ENCODE measurements around the gene GSE1.

Gene GSE1

DNA sequence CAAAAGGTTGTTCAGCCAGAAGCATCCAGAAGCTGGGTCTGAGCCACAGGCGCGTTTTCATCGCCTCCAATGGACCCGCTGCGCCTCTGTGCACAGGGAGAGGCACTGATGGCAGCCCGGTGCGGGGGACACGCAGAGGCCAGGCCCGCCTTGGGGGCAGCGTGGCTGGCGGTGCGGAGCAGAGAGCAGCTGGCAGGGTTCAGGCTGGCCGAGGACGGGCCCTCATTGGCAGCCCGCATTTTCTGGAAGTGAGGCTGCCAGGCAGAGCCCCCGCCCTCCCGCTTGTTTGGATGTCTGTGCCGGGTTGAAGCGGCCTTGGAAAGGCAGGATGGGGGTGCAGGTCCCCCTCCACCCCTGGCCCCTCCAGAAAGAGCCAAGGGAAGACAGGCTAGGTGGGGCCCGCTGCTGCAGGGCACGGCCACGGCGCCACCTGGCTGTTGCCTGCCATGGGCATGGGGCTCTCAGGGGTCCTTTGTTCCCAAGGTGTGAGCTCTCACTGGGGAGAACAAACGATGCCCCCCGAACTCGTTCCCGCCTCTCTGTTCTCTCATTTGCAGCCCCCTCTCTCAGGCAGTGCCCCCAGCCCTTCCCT lies 18.8 kb downstream of the GSE1 start:
- DNase-seq (ENCODE audit: low spot score) (no peak), FAIRE-seq (no peak)

DNA sequence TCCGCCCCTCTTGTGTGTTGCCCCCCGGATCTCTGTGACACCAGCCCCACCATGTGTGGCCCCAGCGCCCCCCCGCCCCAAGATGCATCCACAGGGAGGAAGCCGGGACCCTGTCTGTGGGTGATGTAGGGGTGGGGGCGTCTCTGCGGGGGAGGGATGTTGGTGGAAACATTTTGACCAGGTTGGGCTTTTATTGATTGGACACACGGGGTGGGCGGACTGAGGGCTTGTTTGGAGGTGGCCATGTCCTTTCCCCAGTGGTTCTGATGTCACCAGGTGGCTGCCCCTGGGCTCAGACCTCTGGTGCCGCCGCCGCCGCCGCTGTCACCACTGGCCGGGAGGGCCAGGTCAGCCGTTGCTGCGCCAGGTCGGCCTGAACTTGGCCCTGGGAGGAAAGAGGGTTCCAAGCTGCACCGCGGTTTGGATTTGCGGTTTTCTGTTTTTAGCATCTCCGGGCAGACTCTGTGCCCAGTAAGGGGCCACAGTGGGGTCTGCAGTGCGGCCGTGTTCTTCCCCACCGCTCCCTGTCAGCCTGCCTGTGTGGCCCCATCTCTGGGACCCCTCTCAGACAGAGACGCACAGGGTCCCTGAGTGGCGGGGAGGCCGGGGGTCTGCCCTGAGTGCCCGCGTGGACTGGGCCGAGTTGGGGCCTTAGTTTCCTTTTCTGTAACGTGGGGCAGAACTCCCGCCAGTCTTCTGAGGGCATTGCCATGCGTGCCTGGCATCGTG lies 19.8 kb downstream of the GSE1 start:
- FAIRE-seq, result no peak
- DNase-seq (ENCODE audit: low spot score), result no peak

DNA sequence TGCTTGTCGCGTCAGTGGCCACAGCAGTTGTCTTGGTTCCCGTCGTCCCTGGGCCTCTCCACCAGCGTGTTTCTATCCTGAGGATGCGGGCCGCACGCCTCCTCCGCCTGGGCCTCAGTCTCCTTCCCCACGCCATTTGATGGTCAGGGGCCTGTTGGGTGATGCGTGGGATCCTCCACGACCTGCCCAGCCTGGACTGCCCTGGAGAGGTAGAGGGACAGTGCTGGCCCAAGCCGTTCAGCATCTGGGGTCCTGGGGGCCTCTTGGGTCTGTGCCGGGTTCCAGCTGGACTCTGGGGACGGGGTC lies 20.3 kb downstream of the GSE1 start:
- FAIRE-seq (no peak), DNase-seq (ENCODE audit: low spot score) (no peak)

DNA sequence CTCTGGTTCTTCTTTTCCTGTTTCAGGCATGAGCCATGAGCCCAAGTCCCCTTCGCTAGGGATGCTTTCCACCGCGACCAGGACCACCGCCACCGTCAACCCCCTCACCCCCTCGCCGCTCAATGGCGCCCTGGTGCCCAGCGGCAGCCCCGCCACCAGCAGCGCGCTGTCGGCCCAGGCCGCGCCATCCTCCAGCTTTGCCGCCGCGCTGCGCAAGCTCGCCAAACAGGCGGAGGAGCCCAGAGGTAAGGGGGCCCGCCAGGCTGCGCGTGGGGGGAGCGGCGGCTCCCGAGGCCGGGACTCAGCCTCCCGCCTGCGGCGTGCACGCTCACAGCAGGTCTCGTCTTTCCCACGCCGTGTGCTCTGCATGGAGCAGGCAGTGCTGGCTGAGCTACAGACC lies 20.8 kb downstream of the GSE1 start:
- DNase-seq (ENCODE audit: low spot score) (no peak), FAIRE-seq (no peak)

DNA sequence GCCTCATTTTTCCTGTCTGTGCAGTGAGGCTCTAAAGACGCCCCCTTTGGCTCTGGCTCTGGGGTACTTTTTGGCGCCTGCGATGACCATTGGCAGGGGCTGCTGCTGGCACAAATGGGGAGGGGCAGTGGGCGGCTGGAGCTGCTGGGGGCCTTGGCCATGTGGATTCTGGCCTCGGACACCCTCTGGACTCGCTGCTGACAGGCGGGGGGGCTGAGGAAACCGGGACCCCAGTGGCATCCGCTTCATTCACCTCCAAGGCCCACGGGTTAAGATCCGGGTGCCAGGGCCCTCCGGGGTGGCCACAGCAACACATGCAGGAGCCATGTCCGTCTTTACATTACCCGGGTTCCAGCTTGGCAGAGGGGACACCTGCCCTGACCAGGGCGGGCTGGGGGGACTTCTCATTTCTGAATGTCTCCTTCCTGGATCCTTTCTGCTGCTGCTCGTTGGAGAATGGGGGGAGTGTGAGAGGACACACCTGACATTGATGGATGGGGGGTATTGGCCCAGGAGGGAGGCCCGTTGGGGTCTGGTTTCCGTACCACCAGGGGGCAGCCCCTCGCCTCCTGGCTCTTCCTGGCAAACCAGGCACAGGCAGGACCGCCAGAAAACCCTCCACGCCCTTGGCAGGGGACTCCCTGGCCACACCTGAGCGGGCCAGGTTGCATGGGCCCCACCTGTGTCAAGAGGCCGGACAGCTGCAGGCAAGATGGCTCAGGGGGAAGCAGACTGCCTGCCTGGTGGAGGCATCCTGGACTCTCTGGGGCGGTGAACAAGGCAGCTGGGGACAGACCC lies 21.8 kb downstream of the GSE1 start:
- DNase-seq (ENCODE audit: low spot score) (no peak), FAIRE-seq (no peak)

DNA sequence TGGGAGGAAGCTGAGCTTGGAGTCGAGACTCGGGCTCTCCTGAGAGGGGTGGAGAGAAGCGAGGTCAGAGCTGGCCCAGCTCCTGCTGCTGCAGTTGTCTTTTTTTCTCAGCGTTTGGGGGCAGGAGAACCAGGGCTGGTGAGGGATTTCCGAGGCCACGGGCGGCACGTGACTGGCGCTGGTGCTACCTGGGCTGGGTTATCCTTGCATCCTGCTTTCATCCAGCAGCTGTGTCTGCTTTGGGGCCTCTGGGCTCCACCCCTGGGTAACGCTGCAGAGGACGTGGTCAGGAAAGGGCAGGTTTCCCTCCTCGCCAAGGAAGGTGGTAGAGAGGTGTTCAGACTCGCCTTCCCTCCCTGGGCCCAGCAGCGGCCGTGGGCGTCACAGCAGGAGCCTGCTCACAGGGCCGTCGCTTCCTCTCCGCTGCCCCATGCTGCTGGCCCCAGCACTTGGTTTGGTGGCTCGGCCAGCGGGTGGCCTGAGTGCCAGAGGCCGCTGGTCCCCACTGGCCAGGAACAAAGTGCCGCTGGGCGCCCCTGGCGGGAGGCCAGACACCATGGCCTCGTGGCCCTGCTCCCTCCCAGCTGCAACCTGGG lies 22.5 kb downstream of the GSE1 start:
- DNase-seq (ENCODE audit: low spot score), result no peak

DNA sequence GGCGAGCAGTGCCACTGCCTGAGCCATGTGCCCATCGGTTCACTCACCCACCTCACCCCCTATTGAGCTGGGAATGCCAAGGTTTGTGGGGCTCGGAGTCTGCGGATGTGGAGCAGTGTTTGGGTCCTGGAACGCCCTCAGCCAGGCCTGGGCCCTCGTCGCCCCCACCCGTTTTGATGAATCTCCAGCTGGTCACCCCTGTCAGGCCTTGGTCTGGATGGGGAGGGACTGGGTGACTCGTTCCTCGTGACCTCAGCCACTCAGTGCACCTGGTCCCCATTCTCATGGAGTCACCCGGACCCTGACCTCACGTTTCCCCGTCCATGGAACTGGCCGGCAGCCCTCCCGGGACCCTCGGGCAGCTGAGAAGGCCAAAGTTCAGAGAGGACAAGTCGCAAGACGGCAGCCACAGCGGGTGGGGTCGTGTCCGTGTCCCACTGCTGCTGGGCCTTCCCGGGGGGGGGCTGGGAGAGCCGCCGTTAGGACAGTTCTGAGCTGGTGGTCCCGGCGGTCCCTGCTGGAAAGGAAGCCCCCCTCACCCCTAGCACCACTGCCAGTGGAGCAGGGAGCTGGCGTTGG lies 23.2 kb downstream of the GSE1 start:
- FAIRE-seq (no peak), DNase-seq (ENCODE audit: low spot score) (no peak)

More for the DNA sequence above, 22.5 kb downstream of the GSE1 start:
- no peak for FAIRE-seq

DNA sequence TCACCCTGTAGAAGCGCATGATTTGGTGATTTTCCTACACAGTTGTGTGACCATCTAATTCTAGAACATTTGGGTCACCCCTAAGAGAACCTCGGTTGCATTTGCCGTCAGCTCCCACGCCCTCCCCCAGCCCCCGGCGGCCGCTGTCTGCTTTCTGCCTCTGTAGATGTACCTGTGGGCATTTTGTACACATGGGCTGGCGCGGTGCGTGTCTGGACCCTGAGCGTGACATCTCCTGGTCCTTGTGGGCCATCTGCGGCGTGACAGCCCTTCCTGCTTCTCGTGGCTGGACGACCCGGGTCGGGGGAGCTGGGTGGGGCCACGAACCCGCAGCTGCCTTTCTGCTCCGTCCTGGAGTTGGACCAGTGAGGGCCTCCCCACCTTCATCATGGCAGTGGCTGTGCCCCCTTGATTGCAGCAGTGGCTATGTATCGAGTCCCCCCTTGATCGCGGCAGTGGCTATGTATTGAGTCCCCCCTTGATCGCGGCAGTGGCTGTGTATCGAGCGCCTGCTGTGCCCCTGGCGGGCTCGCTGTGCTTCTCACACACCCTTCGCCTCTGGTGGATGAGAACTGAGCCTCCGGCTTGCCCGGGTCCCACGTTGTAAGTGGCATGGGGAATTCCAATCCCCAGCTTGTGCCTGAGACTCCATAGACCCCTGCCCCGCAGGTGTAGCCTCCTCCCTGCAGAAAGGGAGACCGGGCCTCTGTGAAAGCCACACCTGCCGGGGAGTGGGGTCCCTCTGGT lies 24.1 kb downstream of the GSE1 start:
- DNase-seq (ENCODE audit: low spot score), result no peak
- no peak for FAIRE-seq

DNA sequence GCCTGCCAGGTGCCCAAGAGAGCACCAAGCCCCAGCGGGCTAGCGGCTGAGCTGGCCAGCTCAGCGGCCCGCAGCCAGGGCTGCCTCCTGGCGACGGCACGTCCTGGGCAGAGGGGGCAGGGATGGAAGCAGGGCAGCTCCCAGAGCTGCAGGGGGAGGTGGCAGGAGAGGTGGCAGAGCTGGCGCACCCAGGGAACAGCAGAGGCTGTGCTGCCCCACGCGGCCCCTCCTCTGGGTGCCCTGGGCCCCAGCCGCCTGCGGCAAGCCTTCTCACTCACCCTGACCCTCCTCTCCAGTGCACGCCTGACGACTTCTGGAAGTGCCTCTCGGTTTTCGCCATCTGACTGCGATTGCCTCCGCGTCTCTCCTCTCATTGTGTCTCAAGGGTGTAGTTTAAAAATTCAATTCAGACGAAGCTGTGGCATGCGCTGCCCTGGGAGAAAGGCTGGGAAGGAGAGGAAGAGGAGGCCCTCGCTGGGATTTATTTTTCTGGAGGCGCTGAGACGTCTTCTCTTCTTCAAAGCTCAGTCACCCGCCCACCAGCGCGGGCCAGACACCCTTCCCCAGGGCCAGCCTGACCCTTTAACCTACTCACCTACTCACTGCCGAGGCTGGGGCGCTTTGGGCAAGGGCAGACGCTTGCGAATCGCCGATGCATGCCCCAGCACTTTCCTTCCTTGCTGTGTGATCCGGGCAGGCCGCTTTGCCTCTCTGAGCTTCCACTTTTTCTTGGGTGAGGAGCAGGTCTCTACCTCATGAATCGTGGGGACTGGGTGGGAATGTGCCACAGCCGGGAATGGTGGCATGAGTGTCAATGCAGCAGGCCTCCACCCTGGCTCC lies 24.9 kb downstream of the GSE1 start:
- DNase-seq (ENCODE audit: low spot score) (no peak), FAIRE-seq (no peak)

DNA sequence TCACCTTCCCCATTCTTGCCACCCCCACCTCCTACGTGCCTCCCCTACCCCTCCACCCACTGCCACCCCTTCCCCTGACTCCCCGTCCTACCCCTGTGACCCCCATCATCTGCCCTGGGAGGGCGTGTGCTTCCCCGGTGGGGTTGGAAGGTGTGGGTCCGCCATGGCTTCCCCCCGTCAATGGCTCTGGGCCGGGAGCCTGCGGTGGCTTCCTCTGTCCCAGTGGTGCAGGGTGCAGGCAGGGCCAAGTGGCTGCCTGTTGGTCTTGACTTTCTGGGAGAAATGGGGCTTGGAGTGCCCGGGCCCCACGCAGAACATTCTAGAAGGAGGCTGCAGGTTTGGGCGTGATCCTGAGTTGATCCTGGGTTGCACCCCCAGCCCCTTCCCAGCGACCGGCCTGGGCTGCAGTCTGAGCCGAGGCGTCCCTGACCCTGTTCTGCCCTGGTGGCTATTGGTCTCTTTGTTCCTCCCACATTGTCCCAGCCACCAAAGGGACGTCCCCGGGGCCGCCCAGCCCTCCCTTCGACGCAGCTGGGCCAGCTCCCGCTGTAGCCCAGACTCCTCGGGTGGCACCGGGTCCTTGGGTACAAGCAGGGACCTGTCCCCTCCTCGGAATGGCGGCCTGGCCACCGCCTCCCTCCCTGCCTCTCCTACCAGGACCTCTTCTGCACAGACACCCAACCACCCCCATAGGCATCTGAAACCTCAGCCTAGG lies 25.7 kb downstream of the GSE1 start:
- no peak for FAIRE-seq
- DNase-seq (ENCODE audit: low spot score), result no peak

DNA sequence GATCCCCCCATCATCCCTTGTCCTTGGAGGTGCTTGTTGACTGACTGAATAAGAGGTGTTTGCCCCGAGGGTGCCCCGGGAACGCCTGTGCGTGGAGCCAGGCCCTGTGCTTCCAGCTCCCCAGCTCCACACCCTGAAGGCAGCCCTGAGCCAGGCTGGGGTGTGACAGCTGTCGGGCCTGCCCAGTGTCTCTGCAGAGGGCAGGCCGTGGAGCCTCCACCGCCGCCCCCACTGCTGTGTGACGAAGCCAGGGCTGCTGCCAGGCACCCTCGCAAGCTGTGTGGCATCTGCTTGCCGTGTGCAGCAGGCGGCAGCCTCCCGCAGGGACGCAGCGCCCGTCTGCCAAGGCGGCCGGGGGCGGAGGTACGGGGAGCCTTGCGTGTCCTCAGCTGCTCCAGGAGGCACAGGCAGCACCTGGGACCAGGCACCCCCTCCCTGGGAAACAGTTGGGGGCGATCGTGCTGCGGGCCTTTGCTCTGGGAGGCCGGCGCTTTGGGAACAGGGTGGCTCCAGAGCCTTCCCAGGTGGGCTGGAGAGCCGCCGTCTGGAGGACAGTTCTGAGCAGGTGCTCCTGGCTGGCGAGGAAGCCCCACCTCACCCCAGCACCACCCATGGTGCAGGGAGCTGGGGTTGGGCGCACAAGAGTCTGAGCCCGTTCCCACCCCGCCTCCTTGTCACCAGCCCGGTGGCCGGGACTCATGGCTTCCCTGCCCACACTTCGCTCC lies 26.6 kb downstream of the GSE1 start:
- no peak for FAIRE-seq
- DNase-seq (ENCODE audit: low spot score), result no peak

DNA sequence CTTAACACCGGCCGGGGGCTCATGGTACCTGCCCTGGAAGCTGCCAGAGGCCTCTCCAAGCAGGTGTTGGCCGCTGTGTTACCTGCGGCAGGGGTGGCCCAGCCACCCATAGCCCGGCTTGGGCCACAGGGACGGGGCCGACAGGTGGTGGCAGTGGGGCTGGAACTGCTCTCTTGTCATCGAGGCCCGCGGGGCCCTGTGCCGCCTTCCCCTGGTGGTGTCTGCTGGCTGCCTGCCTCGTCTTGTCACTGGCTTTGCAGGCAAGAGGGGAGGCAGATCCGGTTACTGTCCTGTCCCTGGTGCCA lies 27.1 kb downstream of the GSE1 start:
- no peak for DNase-seq (ENCODE audit: low spot score)
- no peak for FAIRE-seq

DNA sequence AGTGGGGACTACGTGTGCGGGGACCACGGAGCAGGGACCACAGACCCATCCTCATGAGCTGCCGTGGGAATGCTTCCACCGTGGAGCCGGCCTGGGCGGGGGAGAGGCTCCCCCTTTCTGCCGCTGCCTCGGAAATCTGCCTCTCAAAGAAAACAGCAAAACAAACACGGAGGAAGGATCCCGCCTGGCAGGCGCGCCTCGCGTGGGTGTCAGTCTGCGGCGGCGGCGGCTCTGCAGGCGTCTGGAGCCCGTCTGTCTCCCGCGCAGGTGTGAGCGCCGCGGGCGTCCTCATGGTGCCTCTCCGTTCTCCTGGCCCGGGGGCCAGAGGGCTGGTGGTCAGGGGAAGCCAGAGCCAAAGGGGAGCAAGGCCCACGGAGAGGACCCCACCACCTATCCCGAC lies 27.5 kb downstream of the GSE1 start:
- no peak for FAIRE-seq

DNA sequence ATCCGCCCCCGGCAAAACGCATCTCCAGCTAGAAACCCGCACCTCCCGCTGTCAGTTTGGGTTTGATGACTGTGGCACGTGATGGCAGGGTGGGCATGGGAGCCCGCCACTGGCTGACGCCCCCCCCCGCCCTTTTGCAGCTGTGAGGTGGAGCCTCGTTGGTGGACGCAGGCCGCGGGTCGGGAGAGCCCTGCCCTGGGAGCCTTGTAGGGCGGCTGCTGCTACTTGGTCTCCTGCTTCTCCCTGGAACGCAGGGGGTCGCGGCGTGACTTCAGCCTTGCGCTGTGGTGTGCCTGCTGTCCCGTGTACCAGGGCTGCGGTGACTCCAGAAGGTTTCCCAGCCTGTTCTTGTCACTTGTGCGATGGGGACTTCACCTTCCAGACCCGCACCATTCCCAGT lies 28.2 kb downstream of the GSE1 start:
- DNase-seq (ENCODE audit: low spot score), result no peak
- no peak for FAIRE-seq

More for the DNA sequence above, 27.5 kb downstream of the GSE1 start:
- DNase-seq (ENCODE audit: low spot score), result no peak

DNA sequence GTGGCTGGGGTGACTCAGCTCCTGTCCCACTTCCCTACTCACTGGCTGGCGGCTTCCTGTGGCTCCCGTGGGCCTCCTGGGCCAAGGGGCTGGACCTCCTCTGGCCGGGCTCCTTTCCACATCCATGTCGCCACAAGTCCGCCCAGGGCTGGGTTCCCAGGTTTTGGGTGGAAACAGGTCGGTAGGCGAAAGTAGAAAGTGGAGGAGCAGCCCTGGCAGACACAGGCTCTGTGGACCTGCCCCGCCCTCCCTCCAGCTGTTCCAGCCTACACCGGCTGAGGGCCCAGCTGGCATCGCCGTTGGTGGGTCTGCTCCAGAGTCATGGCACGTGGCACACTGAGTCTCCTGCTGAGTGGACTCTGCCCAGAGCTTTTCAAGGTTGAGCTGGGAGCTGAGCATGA lies 28.7 kb downstream of the GSE1 start:
- FAIRE-seq (no peak), DNase-seq (ENCODE audit: low spot score) (no peak)

DNA sequence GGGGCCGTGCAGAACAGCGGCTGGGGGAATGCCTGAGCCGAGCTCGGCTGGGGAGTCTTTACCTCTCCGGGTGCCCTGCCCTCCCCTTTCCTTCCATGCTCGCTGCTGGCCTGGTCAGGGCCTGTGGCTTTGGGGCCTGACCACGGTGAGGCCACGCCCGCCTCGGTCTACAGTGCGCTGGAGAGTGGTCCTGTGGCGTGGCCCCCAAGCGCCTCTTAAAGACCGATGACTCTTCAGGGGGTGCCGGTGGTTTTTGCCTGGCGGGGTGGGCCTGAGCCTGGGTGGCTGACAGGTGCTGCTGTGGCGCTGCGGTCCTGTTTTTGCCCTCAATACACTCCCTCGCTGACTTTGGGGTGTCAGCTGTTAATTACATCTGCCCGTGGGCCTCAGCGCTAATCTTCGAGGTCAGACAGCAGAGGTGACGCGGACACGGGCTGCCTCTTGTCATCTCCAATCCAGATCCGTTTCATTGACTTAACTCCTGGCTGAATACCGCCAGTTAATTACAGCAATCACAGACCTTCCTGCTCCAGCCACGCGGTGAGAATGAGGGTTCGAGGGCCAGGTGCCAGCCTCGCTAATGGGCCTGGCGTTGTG lies 29.7 kb downstream of the GSE1 start:
- no peak for FAIRE-seq
- DNase-seq (ENCODE audit: low spot score), result no peak

DNA sequence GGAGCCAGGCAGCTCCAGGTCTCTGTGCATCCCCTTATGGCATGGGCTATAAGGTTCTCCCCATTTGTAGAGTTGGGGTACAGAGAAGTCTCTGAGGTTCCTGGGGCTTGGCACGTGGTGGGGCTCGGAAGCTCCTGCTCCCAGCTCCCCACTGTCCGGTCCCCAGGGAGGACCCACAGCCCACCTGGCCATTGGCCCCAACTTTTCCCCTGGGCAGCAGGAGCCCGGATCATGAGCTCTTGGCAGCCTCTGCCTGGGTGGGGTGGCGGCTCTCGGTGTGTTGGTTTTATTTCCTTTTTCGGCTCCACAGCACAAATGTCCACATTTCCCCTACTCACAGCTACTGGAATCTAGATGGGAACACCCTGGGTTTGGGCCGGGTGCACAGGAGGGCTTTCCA lies 30.5 kb downstream of the GSE1 start:
- FAIRE-seq, result no peak

DNA sequence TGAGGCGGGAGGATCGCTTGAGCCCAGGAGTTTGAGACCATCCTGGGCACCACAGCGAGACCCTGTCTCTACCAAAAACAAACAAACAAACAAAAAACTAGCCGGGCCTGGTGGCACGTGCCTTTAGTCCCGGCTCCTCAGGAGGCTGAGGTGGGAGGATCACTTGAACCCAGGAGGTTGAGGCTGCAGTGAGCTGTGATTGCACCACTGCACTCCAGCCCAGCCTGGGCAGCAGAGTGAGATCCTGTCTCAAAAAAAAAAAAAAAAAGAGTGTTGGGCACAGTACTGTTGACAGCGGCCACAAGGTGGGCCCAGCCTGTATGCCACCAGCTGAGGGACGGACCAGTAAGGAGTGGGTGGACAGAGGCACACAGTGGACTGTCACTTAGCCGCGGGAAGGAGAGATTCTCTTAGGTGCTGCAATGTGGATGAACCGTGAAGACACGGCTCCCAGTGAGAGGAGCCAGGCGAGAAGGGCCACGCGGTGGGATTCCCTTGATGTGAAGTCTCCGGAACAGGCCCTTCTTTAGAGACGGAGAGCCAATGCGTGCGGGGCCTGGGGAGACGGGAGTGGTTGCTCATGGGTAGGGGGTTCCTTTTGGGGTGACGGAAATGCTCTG lies 31.1 kb downstream of the GSE1 start:
- DNase-seq (ENCODE audit: low spot score) (no peak), FAIRE-seq (no peak)

More for the DNA sequence above, 30.5 kb downstream of the GSE1 start:
- DNase-seq (ENCODE audit: low spot score), result no peak

Measured in RCC 7860 (cell line).